ENCODE measurements around the gene TENT4B.

DNA sequence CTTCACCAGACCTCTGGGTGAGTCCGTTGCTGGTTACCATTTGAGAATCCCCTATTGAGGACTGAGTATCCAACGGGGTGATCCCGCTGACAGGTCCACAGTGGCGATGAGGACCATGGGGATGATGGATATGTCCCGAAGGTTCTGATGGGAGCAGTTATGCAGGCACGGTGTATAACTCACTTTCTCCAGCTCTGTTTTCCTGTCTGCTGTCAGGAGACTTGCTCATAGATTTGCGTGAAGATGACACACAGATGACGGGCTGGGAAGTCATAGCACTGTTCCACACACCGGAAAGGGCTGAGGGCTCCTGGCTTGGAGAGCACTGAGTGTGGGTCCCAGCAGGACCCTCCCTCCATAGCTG, 91.0 kb downstream of the TENT4B start:
- TF ChIP-seq, protein P1, sequence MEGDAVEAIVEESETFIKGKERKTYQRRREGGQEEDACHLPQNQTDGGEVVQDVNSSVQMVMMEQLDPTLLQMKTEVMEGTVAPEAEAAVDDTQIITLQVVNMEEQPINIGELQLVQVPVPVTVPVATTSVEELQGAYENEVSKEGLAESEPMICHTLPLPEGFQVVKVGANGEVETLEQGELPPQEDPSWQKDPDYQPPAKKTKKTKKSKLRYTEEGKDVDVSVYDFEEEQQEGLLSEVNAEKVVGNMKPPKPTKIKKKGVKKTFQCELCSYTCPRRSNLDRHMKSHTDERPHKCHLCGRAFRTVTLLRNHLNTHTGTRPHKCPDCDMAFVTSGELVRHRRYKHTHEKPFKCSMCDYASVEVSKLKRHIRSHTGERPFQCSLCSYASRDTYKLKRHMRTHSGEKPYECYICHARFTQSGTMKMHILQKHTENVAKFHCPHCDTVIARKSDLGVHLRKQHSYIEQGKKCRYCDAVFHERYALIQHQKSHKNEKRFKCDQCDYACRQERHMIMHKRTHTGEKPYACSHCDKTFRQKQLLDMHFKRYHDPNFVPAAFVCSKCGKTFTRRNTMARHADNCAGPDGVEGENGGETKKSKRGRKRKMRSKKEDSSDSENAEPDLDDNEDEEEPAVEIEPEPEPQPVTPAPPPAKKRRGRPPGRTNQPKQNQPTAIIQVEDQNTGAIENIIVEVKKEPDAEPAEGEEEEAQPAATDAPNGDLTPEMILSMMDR (conservative IDR thresholded peaks at IDR 0.05; ENCODE audit: low read depth, low read length): no peak
- no peak for TF ChIP-seq EZH2 (IDR thresholded peaks at IDR 0.05; ENCODE audit: borderline replicate concordance, low read depth, low read length, poor library complexity, severe bottlenecking)
